Stimulated activated CD4-positive, alpha-beta T cell treated with anti-CD3 and anti-CD28 coated beads, TNF-alpha, amount 100 ng/mL, for 48 hours (primary cell): ENCODE measurements around the gene DTX3.
"Not testable (repeated sequence)": the region's sequence is repeated elsewhere in the genome, so short reads cannot be mapped to it uniquely, and the experiment has no call there.

ENCODE experiments used
- DNase-seq, 3 donors: peaks; one replicate each; pipeline ENCODE4 v3.0.0-alpha.2; 2020; ENCODE audit warnings: low read depth in 3 of 3

The DTX3 gene

DNA sequence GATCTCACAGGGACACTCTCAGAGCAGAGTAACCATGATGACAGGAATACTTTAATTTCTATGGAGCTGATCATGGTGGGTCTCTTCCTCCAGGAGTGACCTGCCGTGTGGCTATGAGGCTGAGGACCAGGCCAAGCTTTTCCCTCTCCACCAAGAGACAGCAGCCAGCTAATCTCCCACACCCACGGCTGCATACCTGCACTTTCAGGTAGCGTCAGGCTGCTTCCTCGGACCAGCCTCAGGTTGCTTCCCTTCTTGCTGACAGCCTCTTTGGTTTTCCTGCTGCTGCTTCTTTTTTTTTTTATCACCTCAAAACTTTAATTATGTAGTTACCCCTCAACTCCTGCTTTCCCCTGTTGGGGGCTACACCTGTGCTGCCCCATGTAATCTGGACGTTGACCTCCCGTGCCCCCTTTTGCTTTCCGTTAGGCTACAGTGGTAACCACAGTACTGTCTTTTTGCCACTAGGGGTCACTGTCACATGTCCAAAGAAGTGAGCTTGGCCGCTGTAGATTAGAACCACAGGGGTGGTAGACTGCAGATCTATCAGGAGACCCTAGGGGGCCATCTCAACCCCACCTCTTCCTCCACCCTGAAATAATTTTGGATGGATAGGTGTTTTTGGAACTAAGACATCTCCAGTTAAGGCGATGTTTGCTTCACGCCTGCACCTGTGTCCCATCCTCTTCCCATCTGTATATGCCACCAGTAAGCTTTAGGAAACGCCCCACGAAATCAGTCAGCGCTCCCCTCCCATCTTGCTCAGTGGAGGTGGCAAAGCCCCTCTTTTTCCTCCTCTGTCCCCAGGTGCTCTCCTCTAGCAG is 21.4 kb upstream of the DTX3 start:
- DNase-seq = peak; percentile 50 to 66 (median 57)

DNA sequence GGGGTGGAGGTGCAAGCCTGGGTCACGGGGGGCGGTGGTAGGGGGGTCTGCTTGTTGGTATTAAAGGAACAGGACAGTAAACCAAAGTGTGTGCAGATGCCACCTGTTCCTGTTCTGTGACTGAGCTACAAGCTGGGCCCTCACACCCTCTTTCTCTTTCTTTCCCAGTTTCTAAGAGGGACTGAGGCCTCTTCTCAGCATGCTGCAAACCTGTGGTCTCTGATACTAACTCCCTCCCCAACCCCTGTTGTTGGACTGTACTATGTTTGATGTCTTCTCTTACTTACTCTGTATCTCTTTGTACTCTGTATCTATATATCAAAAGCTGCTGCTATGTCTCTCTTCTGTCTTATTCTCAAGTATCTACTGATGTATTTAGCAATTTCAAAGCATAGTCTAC is 20.6 kb upstream of the DTX3 start:
- DNase-seq = no peak

DNA sequence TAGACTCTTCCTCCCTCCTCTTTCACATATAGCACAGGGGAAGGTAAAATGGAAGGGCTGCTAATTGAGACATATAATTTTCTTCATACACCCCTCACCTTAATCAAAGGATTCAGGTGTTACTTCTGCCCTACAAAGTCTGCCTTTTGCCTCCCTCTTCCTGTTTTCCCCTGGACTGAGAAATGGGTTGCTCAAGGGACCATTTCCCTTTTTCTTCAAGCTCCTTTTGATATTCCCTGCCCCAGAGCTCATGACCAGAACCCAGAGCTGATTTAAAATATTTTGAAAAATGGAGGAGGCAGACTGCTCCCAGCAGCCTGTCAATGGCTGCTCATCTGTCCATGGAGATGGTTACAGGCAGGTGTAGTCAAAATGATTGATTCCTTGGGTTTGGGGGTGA is 19.9 kb upstream of the DTX3 start:
- DNase-seq = no peak

DNA sequence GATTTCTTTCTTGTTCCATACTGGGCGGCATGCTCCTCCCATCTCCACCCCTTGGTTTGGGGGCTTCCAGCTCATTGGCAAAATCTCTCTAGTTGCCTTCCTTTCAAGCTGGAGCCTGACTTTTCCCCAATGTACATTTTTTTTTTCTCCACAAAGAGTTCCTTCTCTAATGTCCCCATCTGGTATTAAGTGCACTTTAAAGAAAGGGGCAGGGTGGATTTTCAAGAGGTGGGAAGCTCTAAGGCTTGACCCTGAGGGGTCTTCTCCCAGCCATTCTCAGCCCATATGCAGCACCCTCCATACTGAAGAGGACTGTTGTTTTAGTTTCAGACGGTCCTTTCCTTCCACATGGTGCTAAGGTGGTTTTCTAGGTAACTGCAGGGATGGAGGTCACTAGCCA is 19.5 kb upstream of the DTX3 start:
- DNase-seq = no peak

DNA sequence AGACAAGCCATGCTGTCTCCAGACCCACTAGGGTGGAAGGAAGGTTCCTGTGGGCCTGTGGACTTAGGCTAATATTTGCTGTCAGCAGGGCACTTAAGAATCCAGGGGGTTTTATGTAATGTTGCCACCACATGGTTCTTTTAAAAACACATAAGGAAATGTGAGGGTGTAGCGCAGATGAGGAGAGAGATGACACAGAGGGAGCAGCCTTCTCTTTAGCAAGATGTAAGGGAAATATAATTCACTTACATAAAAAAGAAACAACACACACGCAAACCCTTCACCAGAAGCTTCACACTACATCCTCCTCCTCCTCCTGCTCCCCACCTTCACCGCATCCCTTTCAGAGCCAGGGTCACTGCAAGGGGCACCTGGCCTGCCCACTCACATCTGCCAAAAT is 18.5 kb upstream of the DTX3 start:
- no peak for DNase-seq

DNA sequence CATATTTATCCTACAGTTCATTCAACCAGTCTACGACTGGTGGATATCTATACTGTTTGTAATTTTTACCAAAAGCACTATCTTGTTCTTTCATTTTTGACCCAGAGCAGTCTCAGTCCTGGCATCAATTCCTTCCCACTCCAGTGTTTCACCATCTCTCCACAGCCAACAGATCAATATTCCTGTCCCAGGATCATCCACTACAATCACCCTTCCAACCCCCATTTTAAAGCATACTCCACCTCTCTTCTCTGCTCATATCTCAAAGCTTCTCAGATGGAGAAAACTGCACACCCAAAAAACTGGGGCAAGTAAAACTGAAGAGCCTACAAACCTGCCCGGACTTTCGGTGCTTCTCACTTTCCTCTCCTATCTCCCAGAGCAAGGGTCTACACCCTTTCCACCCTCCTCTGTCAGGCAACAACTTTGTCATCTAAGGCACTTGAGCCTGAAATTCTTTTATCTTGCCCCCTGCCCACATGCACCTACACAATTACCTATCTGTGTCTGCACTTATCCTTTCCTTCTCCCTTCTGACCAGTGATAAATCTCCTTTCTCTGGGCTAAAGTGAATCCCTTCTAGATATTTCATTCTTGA is 17.7 kb upstream of the DTX3 start:
- DNase-seq = no peak

DNA sequence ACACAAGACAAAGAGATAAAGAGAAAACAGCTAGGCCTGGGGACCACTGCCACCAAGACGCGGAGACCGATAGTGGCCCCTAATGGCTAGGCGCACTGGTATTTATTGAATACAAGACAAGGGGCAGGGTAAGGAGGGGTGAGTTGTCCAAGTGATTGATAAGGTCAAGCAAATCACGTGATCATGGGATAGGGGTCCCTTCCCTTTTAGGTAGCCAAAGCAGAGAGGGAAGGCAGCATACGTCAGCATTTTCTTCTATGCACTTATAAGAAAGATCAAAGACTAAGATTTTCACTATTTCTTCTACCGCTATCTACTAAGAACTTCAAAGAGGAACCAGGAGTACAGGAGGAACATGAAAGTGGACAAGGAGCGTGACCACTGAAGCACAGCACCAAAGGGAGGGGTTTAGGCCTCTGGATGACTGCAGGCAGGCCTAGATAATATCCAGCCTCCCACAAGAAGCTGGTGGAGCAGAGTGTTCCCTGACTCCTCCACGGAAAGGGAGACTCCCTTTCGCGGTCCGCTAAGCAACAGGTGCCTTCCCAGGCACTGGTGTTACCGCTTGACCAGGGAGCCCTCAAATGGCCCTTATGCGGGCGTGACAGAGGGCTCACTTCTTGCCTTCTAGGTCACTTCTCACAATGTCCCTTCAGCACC is 15.5 kb upstream of the DTX3 start:
- DNase-seq = not testable (repeated sequence)

DNA sequence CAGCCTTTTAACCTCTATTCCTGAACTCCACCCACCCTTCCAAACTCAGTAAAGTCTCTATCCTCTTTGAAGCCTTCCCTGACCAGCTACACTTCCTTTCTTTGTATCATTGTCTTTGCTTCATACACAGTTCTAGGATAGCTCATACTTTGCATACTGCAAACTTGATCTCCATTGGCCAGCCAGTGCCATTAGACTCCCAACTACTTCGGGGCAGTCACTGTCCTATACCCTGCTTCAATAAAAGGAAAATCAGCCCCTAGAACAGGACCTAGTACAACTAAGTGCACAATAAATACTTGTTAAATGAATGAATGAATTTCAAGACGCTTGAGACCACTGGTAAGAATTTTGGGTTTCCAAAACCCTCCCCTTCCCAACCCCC is 14.2 kb upstream of the DTX3 start:
- DNase-seq = no peak

DNA sequence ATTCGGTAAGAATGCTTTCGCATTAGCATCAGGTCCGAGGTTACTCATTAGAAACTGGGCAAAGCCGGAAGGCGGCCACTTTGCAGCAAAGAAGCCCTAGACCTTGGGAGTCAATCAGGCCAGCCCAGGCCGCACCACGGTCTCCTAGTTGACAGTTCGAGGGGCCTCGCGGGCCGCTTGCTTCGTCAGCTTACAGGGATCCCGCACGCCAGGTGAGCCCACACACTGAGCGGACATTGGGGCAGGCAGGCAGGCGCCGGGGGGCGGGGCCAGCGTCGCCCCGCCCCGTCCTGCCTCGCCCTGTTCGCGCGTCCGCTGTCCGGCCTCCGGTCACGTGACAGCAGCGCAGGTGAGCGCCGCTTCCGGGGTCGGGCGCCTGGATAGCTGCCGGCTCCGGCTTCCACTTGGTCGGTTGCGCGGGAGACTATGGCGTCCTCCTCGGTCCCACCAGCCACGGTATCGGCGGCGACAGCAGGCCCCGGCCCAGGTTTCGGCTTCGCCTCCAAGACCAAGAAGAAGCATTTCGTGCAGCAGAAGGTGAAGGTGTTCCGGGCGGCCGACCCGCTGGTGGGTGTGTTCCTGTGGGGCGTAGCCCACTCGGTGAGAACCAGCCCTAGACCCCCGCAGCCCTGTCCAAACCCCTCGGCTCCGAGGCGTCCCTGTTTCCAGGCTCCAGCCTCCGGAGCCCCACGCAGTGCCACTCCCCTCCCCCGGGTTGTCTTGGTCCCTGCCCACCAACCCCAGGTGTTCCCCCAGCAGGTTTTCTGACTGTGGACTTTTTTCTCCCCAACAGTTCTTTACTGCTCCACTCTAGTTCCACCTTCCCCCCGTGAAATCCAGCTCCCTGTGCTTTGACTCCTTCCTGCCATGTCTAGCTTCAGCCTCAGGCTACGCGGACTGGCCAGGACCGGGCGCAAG is 13.5 kb upstream of the DTX3 start, which contains the start of gene PIP4K2C:
TSS of gene PIP4K2C (plus strand) at position 329 of the 918 bp plus-strand sequence. CDS start at position 427, 98 bp downstream.
- peak; percentile 61 to 69 (median 65) for DNase-seq

DNA sequence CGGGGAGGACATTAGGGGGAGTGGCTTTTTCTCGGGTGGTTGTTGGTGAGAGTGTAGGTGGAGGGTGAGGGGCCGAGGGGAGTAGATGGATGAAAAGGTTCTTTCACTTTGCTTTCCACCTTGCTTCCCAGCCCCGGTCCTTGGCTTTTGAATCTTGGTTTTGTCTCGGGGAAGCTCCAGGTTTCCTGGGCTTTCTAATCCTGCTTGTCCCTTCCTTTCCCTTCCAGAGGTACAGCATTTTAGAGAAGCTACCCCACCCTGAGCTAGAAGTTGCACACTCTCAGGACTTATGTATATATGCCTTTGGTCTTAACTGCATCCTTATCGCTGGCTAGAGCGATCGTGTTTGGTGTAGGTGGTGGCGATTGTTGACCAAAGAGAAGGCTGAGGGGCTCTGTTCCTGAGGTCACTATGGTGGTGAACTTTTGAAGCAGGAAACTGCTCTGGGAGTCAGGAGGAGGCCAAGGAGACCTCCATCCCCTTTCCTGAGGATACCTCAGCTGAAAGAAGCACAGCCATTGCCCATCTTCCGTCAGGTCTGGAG is 12.8 kb upstream of the DTX3 start:
- DNase-seq = no peak

DNA sequence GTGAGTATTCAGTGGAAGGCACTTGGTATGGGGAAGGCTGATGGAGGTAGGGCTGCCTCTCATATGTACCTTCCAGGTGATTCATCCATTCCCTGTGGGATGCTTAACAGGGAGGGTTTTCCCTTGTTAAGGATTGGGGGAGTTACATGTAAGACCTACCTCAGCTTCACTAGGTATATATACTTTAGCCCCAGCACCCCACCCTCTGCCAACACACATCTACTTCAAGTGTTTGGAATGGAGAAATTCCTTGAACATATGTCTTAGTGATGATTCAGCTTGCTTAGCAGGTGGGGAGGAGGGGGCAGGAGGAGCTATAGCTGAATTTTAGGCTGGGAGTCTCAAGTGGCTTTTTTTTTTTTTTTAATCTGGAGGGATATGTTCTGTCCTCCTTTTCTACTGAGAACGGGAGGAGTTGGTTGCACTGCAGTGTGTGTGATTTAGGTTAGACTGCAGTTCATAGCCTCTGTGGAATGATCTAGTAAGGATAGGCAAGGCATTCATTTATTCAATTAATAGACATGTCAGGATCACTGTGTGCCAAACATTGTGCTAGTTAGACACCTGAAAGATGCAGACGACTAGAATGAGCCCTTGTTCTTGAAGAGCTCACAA is 12.0 kb upstream of the DTX3 start:
- DNase-seq = no peak

DNA sequence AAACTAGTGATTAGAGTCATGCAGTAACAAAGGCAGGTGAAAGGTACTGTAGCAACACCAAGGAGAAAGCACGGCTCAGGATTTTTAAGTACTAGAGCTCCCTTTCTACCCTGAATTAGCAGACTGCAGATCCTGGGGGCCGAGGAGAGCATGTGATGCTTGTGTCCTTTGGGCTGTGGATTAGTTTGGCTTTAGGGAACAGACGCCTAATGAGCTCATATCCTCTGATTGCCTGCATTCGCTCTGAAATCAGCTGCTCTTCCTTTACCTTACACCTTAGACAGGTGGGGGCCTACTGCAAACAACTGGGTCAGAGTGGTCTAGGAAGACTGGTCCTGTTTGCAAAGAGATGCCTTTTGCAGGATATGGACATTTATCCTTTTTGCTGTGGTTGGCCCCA is 11.4 kb upstream of the DTX3 start:
- DNase-seq = no peak

DNA sequence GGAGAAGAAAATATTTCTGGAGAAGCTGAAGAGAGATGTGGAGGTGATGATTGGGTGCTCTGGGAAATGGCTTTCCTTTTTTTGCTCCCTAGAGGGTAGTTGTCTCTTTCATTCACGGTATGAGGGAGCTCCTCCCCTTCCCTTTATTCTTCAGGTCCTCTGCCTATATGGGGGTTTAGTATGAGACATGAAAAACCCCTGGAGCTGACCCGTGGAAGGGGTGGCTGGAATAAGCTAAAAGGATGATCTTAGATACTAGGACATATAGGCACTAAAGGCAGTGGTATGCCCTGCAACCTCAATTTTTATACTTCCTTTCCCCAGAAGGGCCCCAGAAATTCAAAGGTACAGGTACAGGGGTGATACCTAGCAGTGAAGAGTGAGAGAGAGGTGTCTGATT is 4.2 kb upstream of the DTX3 start:
- DNase-seq = no peak

DNA sequence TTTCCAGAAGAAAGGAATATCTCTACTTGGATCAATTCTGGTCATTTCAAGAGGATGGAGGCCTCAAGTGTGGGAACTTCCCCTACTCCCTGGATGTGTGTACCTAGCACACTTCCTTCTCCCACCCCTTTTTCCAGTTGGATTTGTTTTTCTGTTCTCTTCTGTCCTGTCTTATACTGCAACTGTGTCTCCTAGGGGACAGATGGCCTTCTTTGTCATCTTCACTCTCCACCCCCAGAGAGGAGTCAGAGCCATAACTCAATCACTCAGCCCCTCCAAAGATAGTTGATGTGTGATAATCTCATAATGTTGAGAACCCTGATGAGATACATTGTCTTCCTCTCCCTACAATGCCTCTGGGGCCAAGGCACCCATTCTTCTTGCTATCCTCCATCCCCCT is 2.1 kb upstream of the DTX3 start:
- DNase-seq = no peak

DNA sequence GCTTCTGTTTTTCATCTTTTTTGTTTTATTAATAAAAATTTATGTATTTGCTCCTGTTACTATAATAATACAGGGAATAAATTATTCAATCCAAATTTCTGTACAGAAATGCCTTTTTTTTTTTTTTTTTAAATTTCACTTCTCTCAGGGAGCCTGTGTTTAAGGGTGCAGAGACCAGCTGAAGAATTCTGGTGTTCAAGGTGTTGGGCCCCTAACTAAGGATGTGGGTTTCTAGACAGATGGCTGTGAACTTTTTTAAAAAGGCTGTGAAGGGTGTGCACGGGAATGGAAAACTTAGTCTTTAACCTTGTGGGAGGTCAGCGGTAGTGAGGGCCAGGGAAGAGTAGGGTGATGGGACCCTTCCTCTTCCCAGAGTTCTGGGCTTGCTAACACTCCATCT is 1.3 kb upstream of the DTX3 start:
- DNase-seq = no peak

DNA sequence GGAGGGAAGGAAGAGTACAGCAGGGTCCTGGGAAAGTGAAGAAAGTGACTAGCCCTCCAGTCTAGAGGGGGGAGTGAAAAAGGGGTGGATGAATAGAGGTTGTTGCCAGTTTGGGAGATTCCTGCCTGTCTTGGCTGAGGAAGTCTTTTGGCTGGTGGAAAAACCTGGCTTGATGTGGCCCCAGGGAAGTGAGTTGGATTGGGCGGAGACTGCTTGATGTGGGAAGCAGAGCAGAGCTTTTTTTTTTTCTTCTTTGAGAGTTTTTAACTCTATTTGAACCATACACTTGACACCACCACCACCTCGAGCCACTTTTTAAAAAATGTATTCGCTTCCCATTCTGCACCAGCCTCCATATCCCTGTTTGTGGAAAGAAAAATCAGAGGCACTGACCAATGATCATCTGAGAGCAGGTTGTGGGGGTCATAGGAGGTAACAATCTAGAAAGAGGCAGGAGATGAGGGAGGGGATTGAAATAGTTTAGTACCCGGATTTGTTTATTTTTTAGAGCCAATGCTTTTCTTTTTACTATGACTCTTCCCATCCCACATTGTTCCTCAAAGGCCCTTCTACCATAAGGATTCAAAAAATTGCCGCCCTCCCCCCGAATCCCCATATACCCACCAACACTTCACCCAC is 690 bp upstream of the DTX3 start:
- DNase-seq = no peak

DNA sequence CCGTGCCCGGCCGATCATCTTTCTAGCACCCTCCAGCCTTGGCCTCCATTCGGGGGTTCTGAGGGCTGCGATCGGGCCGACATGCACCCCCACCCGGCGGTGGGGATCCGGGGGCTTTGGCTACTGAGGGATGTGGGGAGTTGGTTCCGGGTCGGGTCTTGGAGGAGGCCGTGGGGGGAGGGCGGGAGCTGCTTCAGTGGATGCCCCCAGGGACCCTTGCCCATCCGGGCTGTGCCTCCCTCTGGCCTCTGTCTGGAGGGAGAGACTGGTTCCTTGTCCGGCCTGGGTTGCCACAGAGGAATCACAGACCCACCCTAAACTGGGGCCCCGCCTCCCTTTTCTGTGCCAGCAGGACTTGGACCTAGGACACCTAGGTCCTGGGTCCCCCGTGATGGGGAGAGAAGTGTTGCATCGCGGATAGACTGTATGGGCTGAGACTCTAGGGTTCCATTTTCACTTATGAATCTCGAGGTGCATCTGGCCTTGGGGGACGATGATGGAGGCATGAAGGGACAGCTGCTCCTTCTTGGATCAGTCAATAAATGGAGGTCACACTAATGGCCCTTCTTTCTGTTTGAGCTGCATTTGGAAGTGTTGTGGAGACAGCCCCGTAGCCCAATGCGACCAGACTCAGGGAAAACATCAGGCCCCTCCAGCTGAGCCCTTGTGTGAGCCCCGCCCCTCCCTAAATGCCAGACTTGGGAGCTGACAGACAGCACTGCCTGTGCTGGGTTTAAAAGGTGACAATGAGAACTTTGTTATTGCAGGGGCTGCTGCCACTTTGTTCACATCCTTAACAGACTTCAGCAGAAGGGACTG is 577 bp downstream of the DTX3 start:
- DNase-seq = no peak

DNA sequence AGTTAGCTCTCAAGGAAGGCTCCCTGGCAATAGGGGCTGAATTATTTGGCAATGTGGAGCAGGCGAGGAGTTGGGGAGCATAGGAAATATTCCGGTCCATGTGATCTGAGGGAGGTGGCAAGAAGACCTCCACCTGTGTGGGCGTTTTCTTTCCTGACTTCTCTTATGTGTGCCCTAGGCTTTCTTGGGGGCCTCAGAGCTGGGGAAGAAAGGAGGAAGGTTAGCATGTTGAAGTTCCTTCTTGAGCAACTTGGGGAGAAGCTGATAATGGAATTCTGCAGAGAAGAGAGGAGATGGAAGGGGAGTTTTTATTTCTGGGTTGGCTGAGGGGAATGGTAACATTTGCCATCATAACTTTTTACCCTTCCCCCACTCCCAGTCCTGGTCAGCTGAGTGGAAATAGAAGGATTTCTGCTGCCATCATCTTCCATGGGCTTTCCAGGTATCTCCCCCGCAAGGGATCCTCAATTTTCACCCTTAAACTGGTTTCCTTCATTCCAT is 1.2 kb downstream of the DTX3 start:
- no peak for DNase-seq

DNA sequence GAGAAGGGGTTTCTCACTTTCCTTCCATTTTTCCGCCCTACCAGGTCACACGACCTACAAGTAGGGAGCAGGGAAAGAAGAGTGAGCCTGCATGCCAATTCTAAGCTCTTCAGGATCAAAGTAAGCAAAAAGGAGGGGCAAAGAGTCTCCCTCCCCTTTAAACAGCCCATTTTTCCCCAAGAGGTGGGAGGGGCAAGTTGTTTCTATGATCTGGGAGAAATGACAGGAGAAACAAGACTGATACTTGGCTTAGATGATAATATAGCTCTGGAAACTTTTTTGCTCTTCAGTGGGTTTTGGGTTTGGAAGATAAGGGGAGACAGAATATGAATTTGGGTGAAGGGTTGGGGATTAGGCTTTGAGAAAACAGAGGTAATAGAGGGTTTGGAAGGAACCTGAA is 1.8 kb downstream of the DTX3 start:
- DNase-seq = no peak

DNA sequence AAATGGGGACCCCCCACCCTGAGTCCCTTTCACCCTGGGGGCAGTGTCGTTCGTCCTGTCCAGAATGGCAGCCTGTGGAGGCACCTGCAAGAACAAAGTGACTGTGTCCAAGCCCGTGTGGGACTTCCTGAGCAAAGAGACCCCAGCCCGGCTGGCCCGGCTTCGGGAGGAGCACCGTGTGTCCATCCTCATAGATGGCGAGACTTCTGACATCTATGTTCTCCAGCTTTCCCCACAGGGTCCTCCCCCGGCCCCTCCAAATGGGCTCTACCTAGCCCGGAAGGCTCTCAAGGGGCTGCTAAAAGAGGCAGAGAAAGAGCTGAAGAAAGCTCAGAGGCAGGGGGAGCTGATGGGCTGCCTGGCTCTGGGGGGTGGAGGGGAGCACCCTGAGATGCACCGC is 2.2 kb downstream of the DTX3 start:
- no peak for DNase-seq
